Stimulated activated CD4-positive, alpha-beta T cell treated with anti-CD3 and anti-CD28 coated beads, Interleukin-12 subunit alpha, Interleukin-12 subunit beta, amount 100 ng/mL, for 48 hours (primary cell): ENCODE results near the gene KDM2A.
"Not testable (repeated sequence)": the region's sequence is repeated elsewhere in the genome, so short reads cannot be mapped to it uniquely, and the experiment has no call there.

ENCODE experiments used
- DNase-seq, 3 donors: peaks; one replicate each; pipeline ENCODE4 v3.0.0-alpha.2; 2020; ENCODE audit warnings: low read depth in 2 of 3, low spot score in 1 of 3

The KDM2A gene

DNA sequence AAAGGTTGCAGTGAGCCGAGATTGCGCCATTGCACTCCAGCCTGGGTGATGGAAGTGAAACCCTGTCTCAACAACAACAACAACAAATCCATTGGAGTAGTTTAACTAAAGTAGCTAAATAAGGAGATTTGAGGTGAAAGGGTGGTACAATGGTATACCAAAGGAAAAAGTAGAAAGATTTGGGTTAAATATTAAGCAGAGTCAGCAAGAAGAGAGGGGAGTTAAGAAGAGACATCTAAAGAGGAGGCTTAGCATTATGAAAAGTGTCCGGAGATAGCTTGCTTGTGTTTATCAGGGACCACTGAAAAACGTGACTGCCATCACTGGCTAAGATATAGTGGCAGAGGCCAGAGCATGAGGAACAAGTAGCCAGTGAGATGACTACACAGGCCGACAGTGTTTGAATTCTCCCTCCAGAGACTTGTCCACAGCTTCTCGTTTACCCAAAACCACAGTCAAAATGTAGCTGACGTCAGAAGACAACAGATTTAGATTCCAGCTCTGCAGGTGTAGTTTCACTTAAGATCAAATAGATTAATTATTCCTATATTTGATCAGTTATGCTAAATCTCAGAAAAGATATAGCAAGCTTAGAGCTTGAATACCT lies 114.6 kb downstream of the KDM2A start:
- no peak for DNase-seq

DNA sequence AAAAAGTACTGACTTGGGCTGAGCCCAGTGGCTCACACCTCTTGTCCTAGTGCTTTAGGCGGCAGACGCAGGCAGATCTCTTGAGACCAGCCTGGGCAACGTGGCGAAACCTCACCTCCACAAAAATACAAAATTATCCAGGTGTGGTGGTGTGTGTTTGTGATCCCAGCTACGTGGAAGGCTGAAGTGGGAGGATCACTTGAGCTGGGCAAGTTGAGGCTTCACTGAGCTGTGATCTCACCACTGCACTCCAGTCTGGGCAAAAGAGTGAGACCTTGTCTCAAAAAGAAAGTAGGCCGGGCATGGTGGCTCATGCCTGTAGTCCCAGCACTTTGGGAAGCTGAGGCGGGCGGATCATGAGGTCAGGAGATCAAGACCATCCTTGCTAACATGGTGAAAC lies 115.5 kb downstream of the KDM2A start:
- not testable (repeated sequence) for DNase-seq

DNA sequence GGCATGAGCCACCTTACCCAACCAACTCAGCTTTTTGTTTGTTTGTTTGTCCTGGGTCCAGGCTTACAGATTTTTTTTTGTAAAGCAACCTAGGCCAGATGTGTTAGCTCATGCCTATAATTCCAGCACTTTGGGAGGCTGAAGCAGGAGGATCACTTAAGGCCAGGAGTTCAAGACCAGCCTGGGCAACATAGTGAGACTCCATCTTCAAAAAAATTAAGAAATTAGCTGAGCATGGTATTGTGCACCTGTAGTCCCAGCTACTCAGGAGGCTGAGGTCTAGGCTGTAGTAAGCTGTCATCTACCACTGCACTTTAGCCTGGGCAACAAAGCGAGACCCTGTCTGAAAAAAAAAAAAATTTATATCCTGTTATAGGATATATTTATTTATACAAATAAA lies 118.5 kb downstream of the KDM2A start:
- no peak for DNase-seq

DNA sequence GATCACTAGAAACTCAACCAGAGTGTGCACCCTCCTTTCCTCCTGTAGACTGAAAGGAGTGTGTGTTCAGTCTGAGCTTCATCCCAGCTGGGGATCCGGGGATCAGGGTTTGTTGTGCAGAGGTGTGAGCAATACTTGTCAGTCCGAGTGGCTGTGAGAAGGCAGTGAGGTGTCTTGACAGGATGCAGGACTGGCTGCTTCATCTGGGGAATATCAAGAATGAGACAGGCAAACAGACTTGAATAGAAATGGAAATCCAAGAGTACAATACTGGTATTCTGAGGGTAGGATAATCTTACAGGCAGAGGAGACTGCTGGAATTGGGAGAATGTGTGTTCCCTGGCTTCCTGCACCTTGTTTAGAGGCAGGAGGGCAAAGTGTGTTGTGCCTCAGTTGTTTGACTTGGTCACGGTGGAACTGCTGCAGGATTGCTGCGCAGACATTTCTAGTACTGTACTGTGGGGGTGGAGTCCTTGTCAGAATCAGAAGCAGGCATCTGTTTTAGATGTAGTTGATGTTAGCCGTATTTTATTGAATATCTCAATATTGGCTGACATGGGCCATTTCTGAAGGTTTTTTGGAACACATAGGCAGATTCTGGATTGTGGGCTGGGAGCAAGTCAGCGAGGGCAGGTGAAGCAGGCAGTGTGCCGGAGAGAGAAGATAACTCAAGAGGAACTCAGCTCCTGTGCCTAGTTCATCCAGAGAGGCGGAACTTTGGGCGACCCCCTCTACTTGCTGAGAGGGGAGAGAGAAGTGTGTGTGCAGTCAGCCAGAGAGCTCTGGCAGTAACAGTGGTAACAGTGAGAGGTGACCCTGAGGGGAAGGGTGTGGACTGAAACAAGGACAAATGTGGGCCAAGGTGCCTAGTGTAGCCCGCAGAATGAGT lies 120.1 kb downstream of the KDM2A start:
- no peak for DNase-seq

DNA sequence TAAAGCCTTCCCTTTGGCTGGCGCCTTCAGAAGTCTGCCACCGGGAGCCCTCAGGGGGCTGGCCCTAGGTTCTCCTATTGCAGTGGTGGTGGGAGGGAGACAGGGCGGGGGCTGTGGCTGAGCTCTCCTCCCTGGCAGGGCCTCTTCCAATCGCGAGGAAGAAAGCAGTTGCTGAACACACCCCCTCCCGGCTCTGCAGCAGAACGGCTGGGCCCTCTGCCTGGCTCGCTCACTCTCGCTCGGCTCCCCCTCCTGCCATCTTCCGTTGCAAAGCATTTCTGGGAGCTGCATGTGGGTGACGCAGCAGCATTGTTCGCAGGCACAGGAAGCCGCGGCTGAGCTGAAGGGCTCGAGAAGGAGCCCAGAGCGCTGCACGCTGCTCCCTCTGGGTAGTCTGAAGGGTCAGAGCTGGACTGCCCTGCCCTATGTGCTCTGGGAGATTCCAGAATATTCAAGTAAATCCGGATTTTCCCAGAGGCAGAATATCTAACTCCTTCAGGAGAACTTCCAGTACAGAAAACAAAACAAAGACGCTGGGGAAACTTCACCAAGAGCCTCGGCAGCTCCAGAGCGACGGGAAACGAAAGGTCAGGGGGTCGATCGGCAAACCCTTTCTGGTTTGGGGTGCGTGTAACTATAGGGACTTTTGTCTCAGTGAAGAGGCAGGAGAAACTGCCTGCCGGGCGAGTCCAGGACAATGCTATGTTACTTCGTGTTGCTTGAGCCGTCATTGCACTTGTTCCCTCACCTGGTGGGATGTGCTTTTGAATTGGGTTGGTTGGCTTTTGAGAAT lies 120.9 kb downstream of the KDM2A start:
- DNase-seq = peak; percentile 93 to 96 (median 95)

DNA sequence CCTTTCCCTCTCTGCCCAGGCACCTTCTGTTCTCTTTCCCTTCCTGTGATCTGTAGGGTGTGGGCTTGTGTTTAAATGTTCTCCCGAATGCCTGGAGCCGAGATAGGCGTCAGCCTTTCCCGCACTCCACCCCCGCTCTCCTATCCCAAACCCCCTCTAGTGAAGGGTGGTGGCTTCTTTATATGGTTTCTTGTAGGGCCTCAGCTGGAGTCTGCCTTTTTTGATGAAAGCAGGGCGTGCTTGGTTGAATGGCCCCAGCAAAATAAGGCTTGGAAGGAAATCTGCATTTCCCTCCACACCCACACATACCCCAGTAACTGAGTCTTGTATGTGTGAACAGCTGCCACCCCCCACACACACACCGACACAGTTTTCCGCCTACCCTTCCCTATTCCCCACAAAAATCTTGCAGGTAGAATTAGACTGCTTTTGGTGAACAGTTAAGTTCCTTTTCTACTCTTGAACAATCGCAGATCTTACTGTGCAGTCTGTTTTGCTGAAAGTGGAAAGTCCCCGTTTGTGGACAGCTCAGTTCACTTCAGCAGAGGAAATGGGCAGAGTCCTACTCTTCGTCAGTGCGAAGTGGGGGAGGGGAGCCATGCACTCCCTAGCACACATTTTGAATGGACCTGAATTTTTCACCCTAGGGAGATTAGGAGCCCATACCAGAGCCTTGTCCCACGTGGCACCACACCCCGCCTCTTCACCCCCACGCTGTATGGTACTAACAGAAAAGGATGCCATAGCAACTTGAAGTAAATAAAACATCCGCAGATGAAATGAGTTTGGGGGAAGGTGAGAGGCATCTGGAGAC lies 121.7 kb downstream of the KDM2A start:
- peak; percentile 77 to 81 (median 77) for DNase-seq

DNA sequence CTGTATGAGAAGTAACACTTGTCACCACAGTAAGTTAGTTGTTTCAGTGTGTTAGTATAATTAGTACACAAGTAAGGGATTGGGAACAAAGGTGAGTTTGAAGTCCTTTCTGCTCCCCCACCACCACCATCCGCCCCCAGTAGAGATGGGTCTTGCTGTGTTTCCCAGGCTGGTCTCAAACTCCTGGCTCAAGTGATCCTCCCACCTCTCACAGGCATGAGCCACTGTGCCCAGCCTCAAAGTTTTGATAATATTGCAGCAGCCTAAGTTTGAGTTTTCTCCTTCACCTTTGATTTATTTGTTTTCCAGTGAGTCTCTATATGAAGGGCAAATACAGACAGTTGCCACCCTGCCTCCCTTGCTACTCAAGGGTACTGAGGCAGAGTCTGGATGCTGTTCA lies 123.5 kb downstream of the KDM2A start:
- DNase-seq = no peak

DNA sequence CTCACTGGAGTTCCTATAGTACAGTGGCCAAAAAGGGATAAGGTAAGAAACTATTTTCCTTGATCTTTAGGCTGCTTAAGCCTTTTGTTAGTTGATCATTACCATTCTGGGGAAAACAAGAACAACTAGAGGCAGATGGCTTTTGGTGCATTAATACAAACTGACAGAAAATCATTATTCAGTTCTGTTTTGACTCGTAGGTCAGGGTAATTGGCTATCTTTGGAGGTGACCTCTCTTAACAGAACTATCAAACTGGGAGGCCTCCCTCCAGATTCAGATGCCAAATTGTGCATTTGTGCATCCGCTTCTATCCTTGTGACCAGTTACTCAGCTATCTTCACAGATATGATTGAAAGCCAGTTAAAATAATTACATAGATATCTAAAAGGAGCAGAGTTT lies 124.0 kb downstream of the KDM2A start:
- DNase-seq = no peak

DNA sequence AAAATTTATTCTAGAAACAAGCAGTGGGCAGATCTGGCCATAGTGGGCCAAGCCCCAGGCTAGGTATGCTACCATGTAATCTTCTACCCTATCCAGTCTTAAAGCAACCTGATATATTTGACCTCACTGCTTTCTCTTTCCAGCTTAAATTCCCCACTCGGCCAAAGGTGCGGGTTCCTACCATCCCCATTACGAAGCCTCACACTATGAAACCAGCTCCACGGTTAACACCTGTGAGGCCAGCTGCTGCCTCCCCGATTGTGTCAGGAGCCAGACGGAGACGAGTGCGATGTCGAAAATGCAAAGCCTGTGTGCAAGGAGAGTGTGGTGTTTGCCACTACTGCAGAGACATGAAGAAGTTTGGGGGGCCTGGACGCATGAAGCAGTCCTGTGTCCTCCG lies 126.0 kb downstream of the KDM2A start:
- no peak for DNase-seq

DNA sequence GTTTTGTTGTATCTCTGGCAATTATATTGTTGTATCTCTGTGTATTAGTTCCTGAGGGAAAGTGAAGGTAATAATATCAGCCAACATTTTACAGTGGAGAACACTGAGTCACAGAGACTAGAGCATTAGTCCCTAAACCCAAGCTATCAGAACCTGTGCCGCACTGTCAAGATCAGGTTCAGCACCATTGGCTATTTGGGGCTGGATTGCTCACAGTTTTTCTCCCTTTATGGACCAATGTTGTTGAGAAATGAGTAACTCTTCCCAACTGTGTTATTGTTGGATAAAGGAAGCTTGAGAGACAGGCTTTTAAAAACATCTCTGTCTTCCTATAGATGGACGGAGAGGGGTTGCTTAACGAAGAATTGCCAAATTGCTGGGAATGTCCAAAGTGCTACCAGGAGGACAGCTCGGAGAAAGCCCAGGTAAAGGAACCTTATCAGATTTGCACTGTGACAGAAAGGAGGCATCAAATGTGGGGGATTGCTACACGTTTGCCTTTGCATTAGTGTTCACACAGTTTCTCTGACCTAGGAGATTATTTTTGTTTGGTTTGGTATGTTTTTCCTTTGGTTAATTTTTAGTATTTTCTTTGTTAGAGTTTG lies 129.0 kb downstream of the KDM2A start:
- no peak for DNase-seq

DNA sequence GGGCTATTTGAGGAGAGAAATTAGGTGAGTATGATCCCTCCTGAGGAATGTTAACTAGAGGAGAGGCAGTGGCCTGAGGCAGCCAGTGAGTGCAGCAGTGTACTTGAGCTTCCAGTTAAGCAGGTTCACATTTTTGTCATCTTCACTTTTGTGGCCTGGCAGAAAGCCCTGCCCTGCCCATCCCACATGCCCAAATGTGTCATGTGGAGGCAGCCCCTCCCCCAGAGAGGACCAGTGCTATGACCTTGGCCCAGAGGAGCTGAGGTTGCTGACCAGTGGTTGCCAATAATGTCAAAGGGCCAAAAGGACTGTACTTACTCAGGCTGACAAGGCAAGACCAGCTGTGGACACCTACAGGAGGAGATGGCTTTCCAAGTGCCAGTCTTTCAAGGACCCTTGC lies 129.6 kb downstream of the KDM2A start:
- no peak for DNase-seq

DNA sequence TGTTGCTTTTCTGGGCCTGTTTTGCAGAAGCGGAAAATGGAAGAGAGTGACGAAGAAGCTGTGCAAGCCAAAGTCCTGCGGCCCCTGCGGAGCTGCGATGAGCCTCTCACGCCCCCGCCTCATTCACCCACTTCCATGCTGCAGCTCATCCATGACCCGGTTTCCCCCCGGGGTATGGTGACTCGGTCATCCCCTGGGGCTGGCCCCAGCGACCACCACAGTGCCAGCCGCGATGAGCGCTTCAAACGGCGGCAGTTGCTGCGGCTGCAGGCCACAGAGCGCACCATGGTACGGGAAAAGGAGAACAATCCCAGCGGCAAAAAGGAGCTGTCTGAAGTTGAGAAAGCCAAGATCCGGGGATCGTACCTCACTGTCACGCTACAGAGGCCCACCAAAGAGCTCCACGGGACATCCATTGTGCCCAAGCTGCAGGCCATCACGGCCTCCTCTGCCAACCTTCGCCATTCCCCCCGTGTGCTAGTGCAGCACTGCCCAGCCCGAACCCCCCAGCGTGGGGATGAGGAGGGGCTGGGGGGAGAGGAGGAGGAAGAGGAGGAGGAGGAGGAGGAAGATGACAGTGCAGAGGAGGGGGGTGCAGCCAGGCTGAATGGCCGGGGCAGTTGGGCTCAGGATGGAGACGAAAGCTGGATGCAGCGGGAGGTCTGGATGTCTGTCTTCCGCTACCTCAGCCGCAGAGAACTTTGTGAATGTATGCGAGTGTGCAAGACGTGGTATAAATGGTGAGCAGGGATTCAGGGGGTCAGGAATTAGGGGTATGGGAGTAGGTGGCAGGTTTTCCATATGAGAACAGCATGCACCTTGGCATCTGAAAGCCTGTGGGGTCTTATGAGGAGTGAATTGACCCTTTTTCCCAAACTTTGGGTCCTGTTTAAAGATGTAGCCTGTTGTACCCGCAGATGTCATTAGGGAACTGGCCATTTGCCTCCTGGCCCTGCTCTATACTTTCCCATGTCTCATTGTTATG lies 131.3 kb downstream of the KDM2A start:
- DNase-seq = no peak

DNA sequence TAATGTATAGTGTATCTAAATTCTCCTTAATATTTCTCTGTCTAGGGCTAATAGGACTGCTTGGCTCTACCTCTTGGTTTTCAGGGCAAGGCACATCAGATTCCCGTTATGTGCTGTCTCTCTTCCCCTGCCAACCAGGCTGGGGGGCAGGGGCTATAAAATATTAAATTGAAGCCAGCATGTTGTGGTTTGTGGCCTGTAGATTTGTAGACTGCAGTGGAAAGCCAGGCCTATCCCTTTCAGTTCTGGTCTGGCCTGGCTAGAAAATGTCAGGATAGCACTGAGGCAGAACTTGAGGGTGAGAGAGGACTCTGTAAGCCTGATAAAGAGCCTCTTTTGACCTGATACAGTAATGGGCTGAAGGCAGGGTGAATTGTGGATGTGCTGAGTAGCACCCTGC lies 132.8 kb downstream of the KDM2A start:
- DNase-seq = no peak

DNA sequence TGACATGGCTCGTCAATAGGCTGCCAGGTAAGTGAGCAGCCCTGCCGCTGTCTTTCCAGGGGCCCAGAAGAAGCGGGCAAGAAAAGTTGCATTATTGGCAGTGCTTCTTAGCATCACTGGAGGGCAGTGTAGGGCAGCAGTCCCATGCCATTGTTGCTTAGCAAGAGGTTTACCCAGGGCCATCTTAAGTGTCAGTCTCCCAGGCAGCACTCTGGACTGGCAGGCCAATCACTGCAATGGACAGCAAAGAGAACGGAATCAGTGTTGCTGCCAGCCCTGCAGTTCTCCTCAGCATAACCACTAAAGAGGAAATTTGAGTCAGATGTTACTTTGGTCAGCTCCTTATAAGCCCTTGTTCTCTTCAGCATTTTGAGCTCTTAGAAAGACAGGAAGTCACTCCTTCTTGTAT lies 133.8 kb downstream of the KDM2A start:
- no peak for DNase-seq

DNA sequence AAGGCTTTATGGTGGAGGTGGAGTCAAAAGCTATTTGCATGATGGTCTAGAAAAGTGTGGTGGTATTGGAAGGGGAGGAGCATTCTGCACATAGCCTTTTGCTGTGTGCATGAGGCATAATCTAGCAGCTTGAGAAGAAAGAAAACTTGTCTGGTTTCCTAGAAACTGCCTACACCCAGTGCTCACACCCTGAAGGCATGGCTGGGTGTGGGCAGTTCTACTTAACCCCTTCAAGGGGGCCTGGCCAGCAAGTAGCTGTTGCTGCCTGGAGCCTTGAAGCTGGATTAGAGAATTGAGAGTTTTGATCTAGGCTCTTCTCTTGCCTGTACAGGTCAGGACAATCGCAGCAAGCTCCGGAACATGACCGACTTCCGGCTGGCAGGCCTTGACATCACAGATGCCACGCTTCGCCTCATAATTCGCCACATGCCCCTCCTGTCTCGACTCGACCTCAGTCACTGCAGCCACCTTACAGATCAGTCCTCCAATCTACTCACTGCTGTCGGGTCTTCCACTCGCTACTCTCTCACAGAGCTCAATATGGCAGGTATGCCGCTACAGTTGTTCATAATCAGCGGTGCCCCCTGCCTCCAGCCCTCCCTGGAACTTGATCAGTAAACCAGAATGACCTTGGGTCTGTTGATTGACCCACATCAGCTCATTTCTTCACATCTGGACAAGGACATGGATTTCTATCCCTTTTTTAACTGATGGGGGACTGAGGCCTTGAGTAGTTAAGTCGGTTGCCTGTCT lies 135.0 kb downstream of the KDM2A start:
- no peak for DNase-seq

DNA sequence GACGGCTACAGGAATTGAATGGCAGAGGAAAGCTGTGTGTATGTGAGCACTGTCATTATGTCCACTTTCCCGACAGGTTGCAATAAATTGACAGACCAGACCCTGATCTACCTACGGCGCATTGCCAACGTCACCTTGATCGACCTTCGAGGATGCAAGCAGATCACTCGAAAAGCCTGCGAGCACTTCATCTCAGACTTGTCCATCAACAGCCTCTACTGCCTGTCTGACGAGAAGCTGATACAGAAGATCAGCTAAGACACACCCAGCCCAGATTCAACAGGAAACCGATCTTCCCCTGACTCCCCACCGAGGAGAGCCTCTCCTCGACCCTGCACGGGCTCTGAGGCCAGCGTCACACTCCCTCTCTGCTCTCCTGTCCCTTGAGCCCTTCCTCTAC lies 135.7 kb downstream of the KDM2A start:
- no peak for DNase-seq

DNA sequence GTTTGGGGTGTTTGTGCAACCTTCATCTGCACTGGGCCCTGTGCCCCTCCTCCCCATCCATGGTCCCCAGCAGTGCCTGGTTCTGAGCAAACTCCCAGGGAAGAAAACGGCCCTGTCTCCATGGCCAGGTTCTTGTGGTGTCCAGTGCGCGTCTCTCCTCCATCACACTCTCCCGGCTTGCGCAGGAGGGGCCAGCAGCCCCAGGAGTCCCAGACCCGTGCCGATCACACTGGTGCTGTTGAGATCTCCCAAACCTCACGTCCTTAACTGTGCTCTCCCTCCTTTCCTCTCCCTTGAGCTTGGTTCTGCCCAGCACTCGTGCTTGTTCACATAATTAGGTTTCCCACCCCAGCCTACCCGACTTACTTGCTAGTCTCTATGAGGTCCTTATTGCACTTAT lies 136.3 kb downstream of the KDM2A start:
- DNase-seq = no peak

DNA sequence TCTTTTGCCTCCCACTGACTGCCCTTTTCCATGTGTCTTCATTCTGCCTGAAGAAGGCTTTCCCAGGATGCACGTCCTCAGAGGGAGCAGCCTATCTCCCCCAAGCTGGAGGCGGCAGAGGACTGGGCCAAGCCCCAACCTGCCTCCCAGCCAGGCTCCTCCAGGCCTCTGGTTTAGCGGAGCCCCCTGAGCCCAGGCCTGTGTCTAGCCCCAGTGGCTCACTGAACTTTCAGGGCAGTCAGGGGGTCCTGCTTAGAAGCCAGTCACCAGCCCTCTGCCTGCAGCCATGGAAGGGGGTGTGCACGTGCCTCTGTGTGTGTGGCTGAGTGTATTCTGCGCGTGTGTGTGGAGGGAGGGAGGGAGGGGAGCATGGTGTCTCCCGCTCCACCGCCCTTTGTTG lies 136.8 kb downstream of the KDM2A start:
- no peak for DNase-seq
